SK-N-SH treated with all-trans-retinoic acid at 6 μM for 48 hours (cell line): ENCODE measurements around the gene LGI2.

Experiments
- ATAC-seq: fragments of 200-7000 bp; cut with Tn5 transposase; 3 replicates; pipeline ENCODE4 v1.9.1; 2020; ENCODE audit warnings: mild to moderate bottlenecking, moderate library complexity
- ARNTL ChIP-seq: fragments of 450-650 bp; formaldehyde crosslinking; IDR thresholded peaks from 2 replicates; pipeline ENCODE4 v1.5.0; 2020; ENCODE audit warnings: low read depth, mild to moderate bottlenecking, moderate library complexity, borderline replicate concordance
- BACH2 ChIP-seq: fragments of 250-450 bp; sonication (Bioruptor Pico); IDR thresholded peaks from 2 replicates; pipeline ENCODE4 v1.9.0; 2021; ENCODE audit warnings: mild to moderate bottlenecking, borderline replicate concordance
- CSDC2 ChIP-seq: fragments of 250-450 bp; sonication (Bioruptor Pico); IDR thresholded peaks from 2 replicates; pipeline ENCODE4 v1.5.0; 2020; ENCODE audit warnings: mild to moderate bottlenecking, moderate library complexity
- CSRNP3 ChIP-seq: fragments of 250-450 bp; sonication (Bioruptor Pico); IDR thresholded peaks from 2 replicates; pipeline ENCODE4 v1.5.1; 2021; ENCODE audit warnings: mild to moderate bottlenecking, moderate library complexity
- ESRRG ChIP-seq: fragments of 250-450 bp; sonication (Bioruptor Pico); IDR thresholded peaks from 2 replicates; pipeline ENCODE4 v1.6.1; 2021; ENCODE audit warnings: mild to moderate bottlenecking
- GLIS3 ChIP-seq: fragments of 250-450 bp; sonication (Bioruptor Pico); IDR thresholded peaks from 2 replicates; pipeline ENCODE4 v1.5.0; 2020; ENCODE audit warnings: mild to moderate bottlenecking, moderate library complexity
- ISL1 ChIP-seq: fragments of 250-450 bp; sonication (Bioruptor Pico); IDR thresholded peaks from 2 replicates; pipeline ENCODE4 v2.1.2; 2022; ENCODE audit warnings: mild to moderate bottlenecking, moderate library complexity
- OSR1 ChIP-seq: fragments of 250-450 bp; sonication (Bioruptor Pico); IDR thresholded peaks from 2 replicates; pipeline ENCODE4 v1.8.0; 2022; ENCODE audit warnings: moderate library complexity, mild to moderate bottlenecking, inconsistent platforms
- PATZ1 ChIP-seq: fragments of 250-450 bp; sonication (Bioruptor Pico); IDR thresholded peaks from 2 replicates; pipeline ENCODE4 v1.8.0; 2020; ENCODE audit warnings: mild to moderate bottlenecking, moderate library complexity, borderline replicate concordance
- POU6F1 ChIP-seq: fragments of 250-450 bp; sonication (Bioruptor Pico); IDR thresholded peaks from 2 replicates; pipeline ENCODE4 v1.8.0; 2021; ENCODE audit warnings: low read depth, mild to moderate bottlenecking, moderate library complexity, borderline replicate concordance
- PPARA ChIP-seq: fragments of 250-450 bp; sonication (Bioruptor Pico); IDR thresholded peaks from 2 replicates; pipeline ENCODE4 v1.5.0; 2020; ENCODE audit warnings: mild to moderate bottlenecking, borderline replicate concordance
- RARB ChIP-seq: fragments of 250-450 bp; sonication (Bioruptor Pico); IDR thresholded peaks from 2 replicates; pipeline ENCODE4 v1.8.0; 2021; ENCODE audit warnings: mild to moderate bottlenecking, moderate library complexity
- SNAI2 ChIP-seq: fragments of 250-450 bp; sonication (Bioruptor Pico); IDR thresholded peaks from 2 replicates; pipeline ENCODE4 v1.5.0; 2020; ENCODE audit warnings: mild to moderate bottlenecking, moderate library complexity
- TCF4 ChIP-seq: fragments of 250-450 bp; sonication (Bioruptor Pico); IDR thresholded peaks from 2 replicates; pipeline ENCODE4 v1.8.0; 2021; ENCODE audit warnings: mild to moderate bottlenecking, moderate library complexity, borderline replicate concordance
- TOX ChIP-seq: fragments of 250-450 bp; sonication (Bioruptor Pico); IDR thresholded peaks from 2 replicates; pipeline ENCODE4 v1.8.0; 2021; ENCODE audit warnings: mild to moderate bottlenecking, moderate library complexity, borderline replicate concordance
- TSHZ2 ChIP-seq: fragments of 250-450 bp; sonication (Bioruptor Pico); IDR thresholded peaks from 2 replicates; pipeline ENCODE4 v1.5.0; 2020; ENCODE audit warnings: mild to moderate bottlenecking, moderate library complexity
- ZC3H10 ChIP-seq: fragments of 250-450 bp; sonication (Bioruptor Pico); IDR thresholded peaks from 2 replicates; pipeline ENCODE4 v1.5.1; 2021; ENCODE audit warnings: mild to moderate bottlenecking, moderate library complexity
- ZFP3 ChIP-seq: fragments of 250-450 bp; sonication (Bioruptor Pico); IDR thresholded peaks from 2 replicates; pipeline ENCODE4 v1.5.0; 2020; ENCODE audit warnings: mild to moderate bottlenecking, moderate library complexity
- ZFP30 ChIP-seq: fragments of 450-650 bp; formaldehyde crosslinking; IDR thresholded peaks from 2 replicates; pipeline ENCODE4 v1.5.0; 2022; ENCODE audit warnings: mild to moderate bottlenecking, moderate library complexity
- ZNF565 ChIP-seq: fragments of 450-650 bp; formaldehyde crosslinking; conservative IDR thresholded peaks from 2 replicates; pipeline ENCODE4 v1.5.0; 2020; ENCODE audit warnings: low read depth, mild to moderate bottlenecking, moderate library complexity
- ZNF70 ChIP-seq: fragments of 450-650 bp; formaldehyde crosslinking; IDR thresholded peaks from 2 replicates; pipeline ENCODE4 v1.5.0; 2020; ENCODE audit warnings: mild to moderate bottlenecking, moderate library complexity
- ZNF8 ChIP-seq: fragments of 450-650 bp; formaldehyde crosslinking; IDR thresholded peaks from 2 replicates; pipeline ENCODE4 v1.5.0; 2020; ENCODE audit warnings: mild to moderate bottlenecking, moderate library complexity

The LGI2 gene

GRCh38 chr4:25033526-25033925, 2.8 kb upstream of the LGI2 start:
- no peak for TF ChIP-seq CSRNP3 (CRISPR knock-in tag)
- no peak for TF ChIP-seq ISL1 (CRISPR knock-in tag)
- TF ChIP-seq ZNF565 (CRISPR knock-in tag): no peak
- no peak for TF ChIP-seq ZFP3 (CRISPR knock-in tag)
- TF ChIP-seq TOX: no peak
- no peak for TF ChIP-seq TCF4 (CRISPR knock-in tag)
- no peak for TF ChIP-seq CSDC2 (CRISPR knock-in tag)
- no peak for TF ChIP-seq OSR1 (CRISPR knock-in tag)
- no peak for ATAC-seq

GRCh38 chr4:25032126-25032525, 1.4 kb upstream of the LGI2 start:
- TF ChIP-seq ZNF8 (CRISPR knock-in tag) (no peak), ZNF70 (CRISPR knock-in tag) (no peak), ESRRG (CRISPR knock-in tag) (no peak), RARB (CRISPR knock-in tag) (no peak), GLIS3 (CRISPR knock-in tag) (no peak), ZFP30 (CRISPR knock-in tag) (no peak), SNAI2 (CRISPR knock-in tag) (no peak), ZNF565 (CRISPR knock-in tag) (no peak), ZFP3 (CRISPR knock-in tag) (no peak), PPARA (CRISPR knock-in tag) (no peak)
- ATAC-seq: peak; percentile 50

- ATAC-seq: peak; percentile 75
- no peak for TF ChIP-seq ISL1 (CRISPR knock-in tag)
- no peak for TF ChIP-seq TOX
- TF ChIP-seq PATZ1 (CRISPR knock-in tag): no peak
- no peak for TF ChIP-seq BACH2 (CRISPR knock-in tag)
- no peak for TF ChIP-seq ESRRG (CRISPR knock-in tag)
- TF ChIP-seq PPARA (CRISPR knock-in tag): no peak
- no peak for TF ChIP-seq SNAI2 (CRISPR knock-in tag)
- TF ChIP-seq ARNTL (CRISPR knock-in tag): no peak
- no peak for TF ChIP-seq ZFP3 (CRISPR knock-in tag)
- no peak for TF ChIP-seq CSDC2 (CRISPR knock-in tag)
- no peak for TF ChIP-seq ZFP30 (CRISPR knock-in tag)
- TF ChIP-seq ZNF8 (CRISPR knock-in tag): no peak
- no peak for TF ChIP-seq RARB (CRISPR knock-in tag)
- TF ChIP-seq ZC3H10 (CRISPR knock-in tag): no peak
- no peak for TF ChIP-seq TSHZ2
- TF ChIP-seq POU6F1: no peak
- no peak for TF ChIP-seq TCF4 (CRISPR knock-in tag)
- TF ChIP-seq ZNF565 (CRISPR knock-in tag): no peak
- TF ChIP-seq GLIS3 (CRISPR knock-in tag): no peak
- TF ChIP-seq CSRNP3 (CRISPR knock-in tag): no peak
Observed at GRCh38 chr4:25031077-25031621, 403 bp upstream of the LGI2 start.
